Mammary microvascular endothelial cell (primary cell): Measurements from ENCODE around the gene SP7. TPM values are rescaled to one million over a fixed set of nuclear protein-coding genes. Genes with fewer than 3 reads are reported as not detected.

Experiments used
- total RNA-seq: library from RNA; depleted of rRNA; stranded (reverse); fragments of >200 nt; gene quantifications from 2 replicates; pipeline ENCODE4 v1.2.3, GENCODE V29; 2015

Gene SP7
- 0.13 TPM in 1 of 2 replicates, not detected in the other for total RNA-seq

GRCh38 chr12:53336181-53336681 is at the start of gene SP7:
TSS of gene SP7 (minus strand) at chr12:53336354. CDS start at chr12:53335646, 708 bp downstream.

GRCh38 chr12:53380104-53380793 is 44.1 kb upstream of the SP7 start, which contains the start of gene SP1:
TSS of gene SP1 (plus strand) at chr12:53380176. CDS start at chr12:53380292, 116 bp downstream.

GRCh38 chr12:53299454-53300180 is 36.5 kb downstream of the SP7 start, which contains the start of gene MYG1:
TSS of gene MYG1 (plus strand) at chr12:53299695. CDS start at chr12:53299738, 43 bp downstream.

GRCh38 chr12:53295070-53295890 is 40.9 kb downstream of the SP7 start, which contains the start of gene PFDN5:
TSS of gene PFDN5 (plus strand) at chr12:53295542. CDS start at chr12:53295568, 26 bp downstream.

Other genes starting within 250 kb of the SP7 start
- gene IGFBP6, start 238.7 kb downstream of the SP7 start, total RNA-seq: 222 and 277 TPM in 2 replicates
- gene SOAT2, start 232.9 kb downstream of the SP7 start, total RNA-seq: not detected in 2 replicates
- gene ZNF740, start 155.6 kb downstream of the SP7 start, total RNA-seq: 4.5 and 9.0 TPM in 2 replicates
- 1.1 and 3.0 TPM in 2 replicates for gene CSAD, start 155.4 kb downstream of the SP7 start, total RNA-seq
- 0.30 and 0.80 TPM in 2 replicates for gene ITGB7, start 129.1 kb downstream of the SP7 start, total RNA-seq
- 81.5 and 84.3 TPM in 2 replicates for gene RARG, start 104.1 kb downstream of the SP7 start, total RNA-seq
- gene ESPL1, start 68.1 kb downstream of the SP7 start, total RNA-seq: 14.8 and 22.2 TPM in 2 replicates
- gene PFDN5, start 40.8 kb downstream of the SP7 start, total RNA-seq: 384 and 454 TPM in 2 replicates
- 41.8 and 63.4 TPM in 2 replicates for gene MYG1, start 36.7 kb downstream of the SP7 start, total RNA-seq
- 59.6 and 69.6 TPM in 2 replicates for gene AAAS, start 14.7 kb downstream of the SP7 start, total RNA-seq
- 27.6 and 28.9 TPM in 2 replicates for gene SP1, start 43.8 kb upstream of the SP7 start, total RNA-seq
- gene AMHR2, start 87.5 kb upstream of the SP7 start, total RNA-seq: not detected in 2 replicates
- gene PRR13, start 105.4 kb upstream of the SP7 start, total RNA-seq: 76.1 and 115 TPM in 2 replicates
- 203 and 218 TPM in 2 replicates for gene PCBP2, start 115.7 kb upstream of the SP7 start, total RNA-seq
- gene MAP3K12, start 163.1 kb upstream of the SP7 start, total RNA-seq: 5.8 and 6.9 TPM in 2 replicates
- 43.9 and 45.5 TPM in 2 replicates for gene TARBP2, start 164.9 kb upstream of the SP7 start, total RNA-seq
- gene NPFF, start 171.1 kb upstream of the SP7 start, total RNA-seq: not detected in 2 replicates